ENCODE measurements around the gene AGR3. TPM values are rescaled to one million over a fixed set of nuclear protein-coding genes. Genes with fewer than 3 reads are reported as not detected.

Gene AGR3
- total RNA-seq, 1 donor from 2014 or later, result not detected

- no peaks in the 10 kb centered on the region for H3K36me3 Mint-ChIP-seq (ENCODE audit: low read depth, unreplicated experiment)
- peaks cover 8% of the 10 kb centered on the region for H3K4me1 Mint-ChIP-seq (ENCODE audit: unreplicated experiment)
- no peak for TF ChIP-seq CTCF (IDR thresholded peaks at IDR 0.05; ENCODE audit: unreplicated experiment)
- no peak for DNase-seq (ENCODE audit: low spot score)
- no peak overlapping the region for H3K4me3 Mint-ChIP-seq (ENCODE audit: unreplicated experiment)
- peaks cover 3% of the 10 kb centered on the region for H3K27me3 Mint-ChIP-seq (ENCODE audit: unreplicated experiment)
- H3K27ac Mint-ChIP-seq (ENCODE audit: unreplicated experiment), result no peak overlapping the region
- H3K9me3 Mint-ChIP-seq (ENCODE audit: unreplicated experiment), result no peaks in the 10 kb centered on the region
These were observed 66.8 kb downstream of the AGR3 start for GRCh38 chr7:16815001-16815400.

- no peak overlapping the region for H3K4me3 Mint-ChIP-seq (ENCODE audit: unreplicated experiment)
- H3K9me3 Mint-ChIP-seq (ENCODE audit: unreplicated experiment), result no peaks in the 10 kb centered on the region
- H3K4me1 Mint-ChIP-seq (ENCODE audit: unreplicated experiment), result peaks cover 8% of the 10 kb centered on the region
- no peak for TF ChIP-seq CTCF (IDR thresholded peaks at IDR 0.05; ENCODE audit: unreplicated experiment)
- no peak for DNase-seq (ENCODE audit: low spot score)
- no peaks in the 10 kb centered on the region for H3K36me3 Mint-ChIP-seq (ENCODE audit: low read depth, unreplicated experiment)
- H3K27ac Mint-ChIP-seq (ENCODE audit: unreplicated experiment), result no peak overlapping the region
- peaks cover 3% of the 10 kb centered on the region for H3K27me3 Mint-ChIP-seq (ENCODE audit: unreplicated experiment)
These were observed 68.6 kb downstream of the AGR3 start for GRCh38 chr7:16813232-16813616.

- H3K4me1 Mint-ChIP-seq (ENCODE audit: unreplicated experiment), result peaks cover 8% of the 10 kb centered on the region
- H3K36me3 Mint-ChIP-seq (ENCODE audit: low read depth, unreplicated experiment), result no peaks in the 10 kb centered on the region
- H3K27me3 Mint-ChIP-seq (ENCODE audit: unreplicated experiment), result peaks cover 3% of the 10 kb centered on the region
- TF ChIP-seq CTCF (IDR thresholded peaks at IDR 0.05; ENCODE audit: unreplicated experiment), result no peak
- H3K4me3 Mint-ChIP-seq (ENCODE audit: unreplicated experiment), result no peak overlapping the region
- no peak for DNase-seq (ENCODE audit: low spot score)
- no peaks in the 10 kb centered on the region for H3K9me3 Mint-ChIP-seq (ENCODE audit: unreplicated experiment)
- no peak overlapping the region for H3K27ac Mint-ChIP-seq (ENCODE audit: unreplicated experiment)
These were observed 69.1 kb downstream of the AGR3 start for GRCh38 chr7:16812542-16813231.

- Mint-ChIP-seq H3K4me3 (ENCODE audit: unreplicated experiment) (no peak overlapping the region), H3K27me3 (ENCODE audit: unreplicated experiment) (peaks cover 3% of the 10 kb centered on the region), H3K4me1 (ENCODE audit: unreplicated experiment) (peaks cover 8% of the 10 kb centered on the region), H3K9me3 (ENCODE audit: unreplicated experiment) (no peaks in the 10 kb centered on the region), H3K27ac (ENCODE audit: unreplicated experiment) (no peak overlapping the region), H3K36me3 (ENCODE audit: low read depth, unreplicated experiment) (no peaks in the 10 kb centered on the region)
- no peak for DNase-seq (ENCODE audit: low spot score)
- TF ChIP-seq CTCF (IDR thresholded peaks at IDR 0.05; ENCODE audit: unreplicated experiment), result no peak
These were observed 70.2 kb downstream of the AGR3 start for GRCh38 chr7:16811551-16811950.

- Mint-ChIP-seq H3K36me3 (ENCODE audit: low read depth, unreplicated experiment) (no peaks in the 10 kb centered on the region), H3K27ac (ENCODE audit: unreplicated experiment) (no peak overlapping the region), H3K4me1 (ENCODE audit: unreplicated experiment) (peaks cover 6% of the 10 kb centered on the region), H3K9me3 (ENCODE audit: unreplicated experiment) (no peaks in the 10 kb centered on the region), H3K27me3 (ENCODE audit: unreplicated experiment) (peaks cover 2% of the 10 kb centered on the region), H3K4me3 (ENCODE audit: unreplicated experiment) (no peak overlapping the region)
- DNase-seq (ENCODE audit: low spot score), result no peak
- TF ChIP-seq CTCF (IDR thresholded peaks at IDR 0.05; ENCODE audit: unreplicated experiment), result no peak
These were observed 71.2 kb downstream of the AGR3 start for GRCh38 chr7:16810573-16810972.

All from endothelial cell (in vitro differentiated cells).